GM18861 (cell line): Measurements from ENCODE around the gene DRAXIN.

Experiments used
- ATAC-seq: cut with Tn5 transposase; IDR thresholded peaks from one replicate; pipeline ENCODE4 v1.9.1; 2021; ENCODE audit not compliant: unreplicated experiment

Gene DRAXIN

DNA sequence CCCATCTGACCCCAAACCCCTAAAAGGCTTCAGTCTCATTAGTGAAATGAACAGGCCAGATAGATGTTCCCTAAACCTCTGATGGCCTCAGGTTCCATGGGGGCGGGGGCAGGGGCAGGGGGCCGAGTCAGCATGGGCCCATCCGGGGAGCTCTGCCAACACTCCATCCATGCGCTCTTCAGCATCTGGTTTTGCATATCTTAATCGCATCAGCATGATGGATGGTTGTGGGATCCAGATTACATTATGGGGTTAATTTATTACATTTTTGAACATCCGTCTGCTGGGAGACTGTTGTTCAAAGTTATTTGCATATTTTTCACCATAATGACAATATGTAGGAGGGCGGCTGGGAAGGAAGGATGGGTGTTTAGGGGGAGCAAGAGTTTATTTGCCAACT, 7.4 kb upstream of the DRAXIN start:
- no peak for ATAC-seq

DNA sequence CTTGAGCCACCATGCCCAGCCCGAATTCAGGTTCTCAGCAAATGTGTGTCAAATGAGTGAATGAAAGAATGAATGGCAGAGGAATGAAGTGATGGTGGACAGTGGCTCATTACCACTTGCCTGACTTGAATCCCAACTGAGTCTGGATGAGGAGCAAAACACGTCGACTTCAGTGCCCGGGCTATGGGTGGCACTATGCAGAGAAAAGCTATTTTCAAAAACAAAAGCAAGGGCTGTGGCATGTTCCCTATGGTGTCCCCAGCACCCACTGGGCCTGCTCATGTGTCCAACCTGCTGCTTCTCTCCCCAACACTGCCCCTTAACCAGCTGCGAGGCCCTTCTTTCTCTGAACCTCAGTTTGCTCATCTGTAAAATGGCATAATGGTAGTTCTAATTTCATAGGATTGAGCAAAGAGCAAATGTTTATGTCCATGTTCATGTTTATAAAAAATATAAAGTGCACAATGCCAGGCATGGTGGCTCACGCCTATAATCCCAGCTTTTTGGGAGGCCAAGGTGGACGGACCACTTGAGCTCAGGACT, 6.2 kb upstream of the DRAXIN start:
- ATAC-seq = no peak

DNA sequence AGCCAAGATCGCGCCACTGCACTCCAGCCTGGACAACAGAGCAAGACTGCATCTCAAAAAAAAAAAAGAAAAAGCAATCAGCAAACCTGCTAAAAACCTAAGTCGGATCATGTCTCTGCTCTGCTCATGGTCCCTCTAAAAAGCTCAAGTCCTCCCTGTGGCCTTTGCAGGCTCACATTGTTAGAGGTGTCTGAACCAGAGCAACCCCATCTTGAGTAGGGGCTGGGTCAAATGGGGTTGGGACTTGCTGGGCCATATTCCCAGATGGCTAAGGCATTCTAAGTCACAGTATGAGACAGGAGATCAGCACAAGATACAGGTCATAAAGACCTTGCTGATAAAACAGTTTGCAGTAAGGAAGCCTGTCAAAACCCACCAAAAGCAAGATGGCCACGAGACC, 3.0 kb upstream of the DRAXIN start:
- no peak for ATAC-seq

DNA sequence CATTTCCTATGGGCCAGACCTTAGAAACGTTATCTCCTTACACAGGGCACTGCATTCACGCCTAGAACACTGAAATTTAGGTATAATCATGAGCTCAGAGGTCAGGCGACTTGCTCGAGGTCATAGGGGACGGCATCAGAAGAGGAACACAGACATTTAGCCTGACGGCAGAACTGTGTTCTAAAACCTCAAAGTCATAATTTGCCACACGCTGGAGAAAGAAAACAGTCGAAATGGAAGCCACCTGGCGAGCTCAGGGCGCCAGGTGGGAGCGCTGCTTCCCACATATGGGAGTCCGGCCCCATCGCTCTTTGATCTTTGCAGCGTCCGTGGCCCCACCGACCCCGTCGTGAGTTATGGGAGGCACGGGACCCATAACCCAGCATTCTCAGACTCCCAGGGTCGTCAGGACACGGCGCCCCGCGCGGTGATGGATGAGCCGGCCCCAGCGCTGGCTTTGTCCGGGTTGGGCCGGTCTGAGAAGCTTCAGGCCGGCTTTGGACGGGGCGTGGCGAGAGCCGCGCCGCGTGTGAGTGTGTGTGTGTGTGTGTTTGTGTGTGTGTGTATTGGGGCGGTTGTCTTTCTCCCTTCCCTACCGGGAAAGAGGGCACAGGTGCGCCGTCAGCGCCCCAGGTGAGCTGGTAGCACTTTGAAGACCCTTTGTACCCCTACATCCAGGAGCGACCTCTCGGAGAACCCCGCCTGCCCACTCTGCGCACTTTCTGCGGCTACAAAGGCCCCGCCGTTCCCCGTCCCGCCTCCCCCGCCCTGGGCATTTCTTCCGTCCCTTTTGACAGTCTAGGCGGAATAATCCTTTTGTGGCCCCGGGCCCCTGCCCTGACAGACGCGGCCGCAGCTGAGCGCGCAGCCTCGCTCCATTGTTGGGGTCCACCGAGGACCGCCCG, 861 bp upstream of the DRAXIN start:
- no peak for ATAC-seq

DNA sequence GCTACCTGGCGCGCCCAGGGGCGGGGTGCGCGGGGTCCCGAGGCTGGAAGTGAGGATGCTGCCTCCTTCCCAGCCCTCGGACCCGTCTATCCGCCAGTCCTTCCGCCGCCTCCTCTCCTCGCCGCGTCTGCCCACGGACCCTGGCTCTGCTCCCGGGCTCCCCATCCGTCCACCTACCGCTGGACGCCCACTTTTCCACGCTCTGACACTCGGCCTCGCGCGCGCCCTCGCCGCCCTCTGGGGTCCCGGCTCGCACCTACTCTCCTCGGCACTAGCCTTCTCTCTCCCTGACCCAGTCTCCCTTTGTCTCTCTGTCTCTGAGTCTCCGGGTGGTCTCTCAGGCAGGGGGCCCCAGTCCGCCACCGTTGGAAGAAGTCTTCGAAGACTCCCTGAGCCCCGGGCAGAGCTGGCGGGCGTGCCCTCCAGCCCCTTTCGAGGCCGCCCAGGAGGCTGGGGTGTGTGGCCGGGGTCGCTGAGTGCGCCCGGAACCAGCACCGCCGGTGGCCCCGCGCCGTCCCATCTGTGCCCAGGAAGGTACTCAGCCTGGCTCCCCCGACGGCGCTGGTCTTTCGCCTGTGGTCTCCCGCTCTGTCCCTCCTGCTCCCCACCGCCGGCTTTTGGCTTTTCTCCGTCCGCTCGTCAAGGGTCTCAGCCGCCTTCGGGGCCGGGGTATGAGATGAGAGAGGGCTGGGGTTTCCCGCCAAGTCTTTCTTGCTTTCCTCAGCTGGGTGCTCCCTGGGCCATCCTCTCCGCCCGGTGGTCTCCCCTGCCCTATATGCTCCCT, 610 bp downstream of the DRAXIN start:
- no peak for ATAC-seq

DNA sequence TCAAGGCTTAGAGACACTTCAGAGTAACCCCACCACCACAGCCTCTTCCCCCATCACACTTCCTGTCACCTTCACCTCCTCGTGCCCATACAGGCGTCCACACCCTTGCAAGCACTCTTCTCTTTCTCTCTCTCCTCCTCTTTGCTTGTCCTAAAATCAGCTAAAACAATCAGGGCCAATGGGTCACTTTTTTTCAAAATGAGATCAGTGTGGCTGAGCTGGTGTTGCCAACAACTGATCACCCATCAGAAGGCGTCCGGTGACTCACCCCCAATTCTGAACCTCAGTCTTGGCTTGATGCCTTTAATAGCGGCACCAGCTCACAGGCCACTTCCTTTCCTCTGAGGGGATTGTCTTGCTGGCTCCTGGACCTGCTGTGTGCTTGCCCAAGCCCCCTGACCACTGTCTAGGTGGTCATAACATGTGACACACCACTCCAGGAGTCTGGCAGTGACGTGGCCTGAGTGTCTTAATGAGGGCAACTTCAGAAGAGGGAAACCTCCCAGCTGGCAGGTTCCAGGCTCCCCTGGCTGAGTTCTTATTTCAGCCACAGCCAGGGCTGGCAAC, 1.6 kb downstream of the DRAXIN start:
- ATAC-seq = no peak

DNA sequence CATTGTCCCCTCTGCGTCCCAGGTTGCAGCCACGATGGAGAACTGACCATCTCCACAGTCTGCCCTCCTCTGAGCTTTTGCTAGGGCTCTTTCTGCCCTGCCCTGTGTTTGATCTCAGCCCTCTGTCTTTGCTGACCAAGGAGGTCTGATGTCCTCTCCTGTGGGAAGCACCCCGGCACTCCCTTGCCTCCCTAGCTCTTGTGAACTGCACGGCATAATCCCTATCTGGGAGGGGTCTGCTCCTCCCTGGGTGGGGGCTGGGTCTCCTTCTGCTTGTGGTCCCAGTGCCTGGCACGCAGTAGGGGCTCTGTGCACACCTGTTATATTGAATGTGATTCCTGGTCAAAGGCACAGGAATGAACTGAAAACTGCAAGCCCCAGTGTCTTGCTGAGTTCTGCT, 2.4 kb downstream of the DRAXIN start:
- ATAC-seq = no peak

DNA sequence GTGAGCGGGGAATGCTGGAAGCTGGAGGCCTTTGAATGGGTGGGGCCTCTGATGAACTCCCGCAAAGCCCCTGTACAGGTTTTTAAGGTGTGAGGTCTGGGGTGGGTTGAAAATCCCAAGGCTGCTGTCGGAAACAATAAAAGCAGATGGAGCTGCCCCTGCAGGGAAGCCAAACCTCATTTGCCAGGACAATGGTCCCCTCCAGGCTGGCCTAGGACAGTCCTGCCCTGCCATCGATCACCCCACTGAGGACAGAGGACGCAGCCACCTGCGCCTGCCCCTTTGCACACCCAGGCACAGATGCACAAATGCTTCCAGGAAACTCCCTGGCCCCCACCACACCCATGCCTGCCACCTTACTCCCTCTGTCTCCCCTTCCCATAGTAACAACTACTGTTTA, 4.4 kb downstream of the DRAXIN start:
- no peak for ATAC-seq

DNA sequence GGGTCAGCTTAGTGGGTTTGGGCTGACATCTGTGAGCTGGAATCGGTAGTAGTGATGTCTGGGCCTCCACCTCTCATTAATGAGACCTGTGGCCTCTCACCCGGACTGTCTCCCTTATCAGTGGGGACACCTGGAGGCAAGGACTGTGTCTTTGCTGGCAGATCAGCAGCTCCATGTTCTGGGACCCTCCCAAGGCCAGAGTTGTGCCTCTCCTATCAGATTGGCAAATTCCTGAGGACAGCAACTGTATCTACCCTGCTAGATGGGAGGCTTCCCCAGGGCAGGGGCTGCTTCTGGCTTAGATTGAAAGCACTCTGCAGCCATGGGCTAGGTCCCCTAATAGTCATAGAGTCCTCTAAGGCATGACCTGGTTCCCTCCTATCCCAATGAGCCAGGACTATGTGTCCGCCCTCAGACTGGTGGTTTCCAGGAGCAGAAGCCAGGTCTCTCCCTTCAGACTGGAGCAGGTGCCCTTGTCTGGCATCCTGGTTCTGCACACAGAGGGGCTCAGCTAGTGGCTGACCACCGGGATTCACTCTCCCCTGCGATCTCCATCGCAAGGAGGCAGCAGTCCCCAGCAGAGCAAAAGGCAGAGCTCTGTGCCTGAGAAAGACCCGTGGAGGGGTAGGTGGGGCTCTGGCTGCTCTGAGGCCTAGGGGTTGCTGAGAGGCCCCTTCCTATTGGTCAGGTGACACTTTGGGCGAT, 5.8 kb downstream of the DRAXIN start:
- ATAC-seq = no peak

DNA sequence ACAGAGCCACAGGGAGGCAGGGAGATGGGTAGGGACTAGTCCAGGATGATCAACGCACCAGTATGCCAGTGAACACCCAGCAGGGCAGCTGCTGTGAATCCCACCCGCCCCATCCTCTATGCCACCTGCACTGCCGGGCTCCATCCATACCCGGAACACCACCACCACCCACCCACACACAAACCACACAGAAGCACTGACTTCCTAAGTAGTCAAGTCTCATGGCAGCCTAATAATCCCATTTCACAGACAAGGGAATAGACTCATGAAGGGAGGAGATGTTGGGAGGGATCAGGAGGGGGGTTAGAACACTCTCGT, 6.3 kb downstream of the DRAXIN start:
- ATAC-seq = no peak

DNA sequence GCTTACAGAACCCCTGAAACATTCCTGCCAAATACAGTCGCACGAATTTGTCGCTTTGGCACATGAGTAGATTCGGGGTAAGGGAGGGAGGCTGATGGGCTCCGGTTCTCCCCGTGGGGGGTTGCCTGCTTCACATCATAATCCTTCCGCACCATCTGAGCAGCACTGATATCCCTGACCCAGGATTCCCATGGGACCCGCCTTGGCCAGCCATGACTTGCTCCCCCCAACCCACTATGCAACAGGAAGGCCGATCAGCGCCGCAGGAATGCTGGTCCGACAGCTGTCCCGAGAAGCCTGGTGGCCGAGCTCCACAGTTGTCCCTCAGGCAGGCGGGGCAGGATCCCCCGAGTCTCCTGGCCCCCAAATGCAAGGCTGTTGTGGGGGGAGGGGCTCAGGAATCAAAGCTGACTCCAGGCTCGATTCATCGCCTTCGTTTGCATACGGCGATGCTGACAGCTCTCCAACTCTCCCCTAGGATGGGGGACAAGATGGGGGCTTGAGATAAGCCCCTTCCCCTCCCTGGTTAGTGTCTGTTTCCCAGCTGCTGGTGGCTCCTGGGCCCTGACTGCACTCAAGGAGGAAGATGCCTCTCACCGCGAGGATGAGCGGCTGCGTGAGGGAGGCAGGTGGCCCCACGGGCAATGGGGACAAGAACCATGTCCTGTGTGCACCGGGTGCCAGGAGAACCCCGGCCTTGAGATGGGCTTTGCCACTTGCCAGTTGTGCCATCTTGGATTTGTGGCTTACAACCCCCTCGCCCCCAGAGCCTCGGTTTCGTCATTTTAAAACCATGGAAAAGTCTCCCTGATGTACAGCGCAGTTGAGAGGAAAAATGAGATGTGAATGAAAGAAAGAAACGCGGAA, 9.3 kb downstream of the DRAXIN start:
- no peak for ATAC-seq

DNA sequence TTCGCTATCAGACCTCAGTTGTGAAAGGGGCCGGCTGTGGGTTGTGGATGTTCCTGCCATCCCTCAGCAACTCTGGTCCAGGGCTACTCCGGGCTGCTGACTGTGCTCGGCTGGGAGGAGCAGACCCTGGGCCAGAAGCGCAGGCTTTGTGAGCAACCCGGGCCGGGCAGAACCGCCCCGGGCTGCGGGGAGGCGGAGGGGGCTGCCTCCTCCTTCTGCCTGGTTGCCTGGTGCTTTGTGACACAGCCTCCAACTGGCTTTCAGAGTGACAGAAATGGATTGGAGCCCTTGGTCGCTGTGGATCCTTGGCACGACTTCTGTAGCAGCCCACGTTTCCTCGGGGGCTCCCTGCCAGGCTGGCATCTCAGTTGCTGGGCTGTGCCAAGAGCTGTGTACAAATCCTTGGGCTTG, 10.0 kb downstream of the DRAXIN start:
- ATAC-seq = no peak

DNA sequence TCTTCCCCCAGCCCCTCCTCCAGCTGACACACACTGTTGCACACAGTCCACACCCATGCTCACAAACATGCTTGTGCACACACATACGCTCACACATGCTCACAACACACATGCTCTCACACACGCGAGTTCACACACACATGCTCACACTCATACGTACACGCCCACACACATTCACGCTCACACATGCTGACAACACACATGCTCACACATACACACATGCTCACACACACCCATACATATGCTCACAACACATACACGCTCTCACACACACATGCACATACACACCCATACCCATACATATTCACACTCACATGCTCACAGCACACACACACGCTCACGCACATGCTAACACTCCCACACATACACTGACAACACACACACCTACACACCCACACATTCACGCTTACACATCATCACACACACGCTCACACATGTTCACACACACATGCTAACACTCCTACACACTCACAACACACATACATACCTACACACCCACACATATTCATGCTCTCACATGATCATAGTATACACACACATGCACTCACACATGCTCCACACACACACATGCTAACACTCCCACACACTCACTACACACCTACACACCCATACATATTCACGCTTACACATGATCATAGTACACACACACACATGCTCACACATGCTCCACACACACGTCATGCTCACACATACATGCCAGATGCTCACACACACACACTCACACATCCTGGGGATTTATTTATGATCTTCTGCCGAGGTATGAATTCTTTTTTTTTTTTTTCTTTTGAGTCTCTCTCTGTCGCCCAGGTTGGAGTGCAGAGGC, 10.7 kb downstream of the DRAXIN start:
- no peak for ATAC-seq

DNA sequence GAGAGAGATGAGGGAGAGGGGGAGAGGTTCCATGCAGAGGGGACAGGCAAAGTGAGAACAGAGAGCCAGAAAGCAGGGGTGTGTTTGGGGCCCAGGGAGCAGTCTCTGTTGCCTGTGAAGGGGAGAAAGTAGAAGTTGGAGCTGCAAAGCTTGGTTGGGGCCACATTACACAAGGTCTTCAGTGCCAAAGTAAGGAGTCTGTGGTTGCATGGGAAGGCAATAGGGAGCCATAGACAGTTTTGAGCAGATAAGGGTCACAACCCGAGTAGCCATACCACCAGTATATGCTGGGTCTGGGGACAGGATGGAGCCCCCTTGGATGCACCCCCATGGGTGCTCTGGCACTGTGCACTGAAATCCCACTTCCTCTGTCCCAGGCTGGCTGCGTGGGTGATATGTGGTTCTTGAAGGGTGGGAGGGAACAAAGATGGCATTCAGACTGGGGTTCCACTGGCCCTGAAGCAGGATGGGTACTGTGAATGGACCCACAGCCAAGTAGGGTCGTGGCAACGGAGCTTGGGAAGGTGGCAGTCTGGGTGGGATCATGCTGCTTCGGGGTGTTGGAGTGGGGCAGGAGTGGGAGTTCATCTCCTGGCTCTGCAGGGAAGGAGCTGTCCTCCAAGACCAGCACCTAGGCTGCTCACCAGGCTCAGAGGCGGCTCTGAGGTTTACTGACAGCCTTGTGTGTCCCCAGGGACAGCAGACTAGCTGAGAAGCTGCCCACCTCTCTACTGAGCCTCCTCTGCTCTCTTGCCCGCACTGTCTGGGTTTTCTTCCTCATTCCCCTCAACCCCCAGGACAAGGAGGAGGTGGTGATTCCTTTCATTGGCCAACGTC, 12.1 kb downstream of the DRAXIN start:
- ATAC-seq = no peak

DNA sequence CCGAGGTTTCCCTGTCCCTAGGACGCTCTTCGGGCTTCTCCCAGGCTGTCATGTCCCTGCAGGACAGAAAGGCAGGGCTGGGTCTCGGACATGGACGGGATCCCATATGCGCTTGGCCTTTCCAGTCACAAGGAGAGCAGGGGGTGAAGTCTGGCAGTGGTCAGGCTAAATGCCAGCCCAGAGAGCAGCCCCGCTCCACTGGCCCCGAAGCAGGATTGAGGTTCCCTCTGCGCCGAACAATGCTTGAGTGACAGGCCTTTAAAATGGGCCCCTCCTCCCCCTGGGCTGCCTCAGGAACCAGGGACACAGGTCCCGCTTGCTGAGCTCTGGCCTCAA, 12.7 kb downstream of the DRAXIN start:
- ATAC-seq = no peak

DNA sequence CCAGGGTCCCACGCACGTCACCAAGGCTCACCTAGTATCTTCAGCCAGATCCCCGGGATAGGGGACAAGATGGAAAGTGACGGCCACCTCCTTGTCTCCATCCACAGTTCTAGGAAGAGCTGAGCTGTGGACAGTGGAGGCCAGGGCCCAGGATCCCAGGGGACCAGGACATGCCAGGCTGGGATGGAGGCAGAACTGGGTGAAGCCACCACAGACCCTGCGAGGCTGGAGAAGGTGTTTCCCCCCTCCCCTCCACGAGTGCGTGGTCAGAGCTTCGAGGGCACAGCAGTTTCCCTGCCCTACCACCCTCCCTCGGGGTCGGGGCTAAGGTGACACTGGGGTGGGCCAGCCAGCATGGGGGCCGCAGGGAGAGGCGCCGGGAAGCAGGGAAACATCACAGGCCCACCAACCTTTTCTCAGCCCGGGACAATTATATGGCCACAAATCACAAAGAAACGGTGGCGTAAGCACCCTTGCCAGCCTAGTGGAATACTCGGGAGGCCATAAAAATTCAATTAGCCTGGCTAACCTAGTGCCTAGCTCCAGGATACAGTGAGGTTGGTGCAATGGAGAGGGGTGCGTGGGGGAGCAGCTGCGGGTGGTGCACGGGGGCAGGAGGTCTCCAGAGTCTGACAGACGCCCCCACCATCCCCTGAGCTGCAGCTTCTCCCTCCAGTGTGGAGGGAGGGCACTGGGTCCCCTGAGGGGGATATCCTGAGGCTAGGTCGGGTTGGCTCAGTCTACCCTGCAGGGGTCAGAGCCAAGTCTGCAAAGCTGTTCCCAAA, 13.4 kb downstream of the DRAXIN start:
- no peak for ATAC-seq

DNA sequence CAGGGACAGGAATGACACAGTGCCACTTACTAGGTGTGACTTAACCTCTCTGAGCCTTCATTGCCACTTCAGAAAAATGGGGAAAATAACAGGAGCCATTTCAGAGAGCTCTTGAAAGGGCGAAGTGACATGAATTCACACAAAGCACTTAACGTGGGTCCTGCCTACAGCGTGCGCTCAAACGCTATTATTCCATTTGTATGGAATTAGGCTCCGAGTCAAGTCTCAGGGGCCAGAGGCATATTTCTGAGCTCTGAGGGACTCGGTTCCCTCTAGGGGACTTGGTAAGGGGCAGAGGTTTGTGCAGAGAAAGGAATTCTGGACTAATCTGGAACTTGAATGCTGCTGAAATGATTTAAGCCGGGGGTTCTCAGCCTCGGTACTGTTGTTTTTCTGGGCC, 14.1 kb downstream of the DRAXIN start:
- no peak for ATAC-seq

DNA sequence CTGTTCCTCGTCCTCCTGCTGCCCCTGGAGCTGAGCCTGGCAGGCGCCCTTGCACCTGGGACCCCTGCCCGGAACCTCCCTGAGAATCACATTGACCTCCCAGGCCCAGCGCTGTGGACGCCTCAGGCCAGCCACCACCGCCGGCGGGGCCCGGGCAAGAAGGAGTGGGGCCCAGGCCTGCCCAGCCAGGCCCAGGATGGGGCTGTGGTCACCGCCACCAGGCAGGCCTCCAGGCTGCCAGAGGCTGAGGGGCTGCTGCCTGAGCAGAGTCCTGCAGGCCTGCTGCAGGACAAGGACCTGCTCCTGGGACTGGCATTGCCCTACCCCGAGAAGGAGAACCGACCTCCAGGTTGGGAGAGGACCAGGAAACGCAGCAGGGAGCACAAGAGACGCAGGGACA, 14.8 kb downstream of the DRAXIN start:
- no peak for ATAC-seq
